ENCODE measurements around the gene BEST3.

DNA sequence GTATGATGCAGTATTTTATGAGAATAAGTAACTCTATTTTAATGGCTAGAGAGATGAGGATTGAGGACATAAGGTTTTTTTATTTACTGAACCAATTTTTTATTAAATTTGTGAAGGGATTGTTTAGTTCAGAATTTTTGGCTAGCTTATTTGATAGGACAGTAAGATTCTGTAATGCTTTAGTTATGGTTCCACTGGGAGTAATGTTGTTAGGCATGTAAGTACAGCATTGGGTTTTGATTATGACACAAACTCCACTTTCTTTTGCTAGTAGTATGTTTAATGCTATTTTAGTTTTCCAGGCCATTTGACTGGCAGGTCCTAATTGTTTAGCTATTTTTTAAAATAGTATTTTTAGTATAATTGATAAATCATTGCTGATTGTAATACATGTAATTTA, 54.6 kb downstream of the BEST3 start:
- TF ChIP-seq, protein P1, sequence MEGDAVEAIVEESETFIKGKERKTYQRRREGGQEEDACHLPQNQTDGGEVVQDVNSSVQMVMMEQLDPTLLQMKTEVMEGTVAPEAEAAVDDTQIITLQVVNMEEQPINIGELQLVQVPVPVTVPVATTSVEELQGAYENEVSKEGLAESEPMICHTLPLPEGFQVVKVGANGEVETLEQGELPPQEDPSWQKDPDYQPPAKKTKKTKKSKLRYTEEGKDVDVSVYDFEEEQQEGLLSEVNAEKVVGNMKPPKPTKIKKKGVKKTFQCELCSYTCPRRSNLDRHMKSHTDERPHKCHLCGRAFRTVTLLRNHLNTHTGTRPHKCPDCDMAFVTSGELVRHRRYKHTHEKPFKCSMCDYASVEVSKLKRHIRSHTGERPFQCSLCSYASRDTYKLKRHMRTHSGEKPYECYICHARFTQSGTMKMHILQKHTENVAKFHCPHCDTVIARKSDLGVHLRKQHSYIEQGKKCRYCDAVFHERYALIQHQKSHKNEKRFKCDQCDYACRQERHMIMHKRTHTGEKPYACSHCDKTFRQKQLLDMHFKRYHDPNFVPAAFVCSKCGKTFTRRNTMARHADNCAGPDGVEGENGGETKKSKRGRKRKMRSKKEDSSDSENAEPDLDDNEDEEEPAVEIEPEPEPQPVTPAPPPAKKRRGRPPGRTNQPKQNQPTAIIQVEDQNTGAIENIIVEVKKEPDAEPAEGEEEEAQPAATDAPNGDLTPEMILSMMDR (IDR thresholded peaks at IDR 0.05) = no peak
- TF ChIP-seq EZH2 (IDR thresholded peaks at IDR 0.05; ENCODE audit: borderline replicate concordance, insufficient read depth, low read depth, low read length, poor library complexity, severe bottlenecking) = no peak
